Breast epithelium (tissue), 3 donors: ENCODE measurements around the gene PICALM.

Source experiments
- POLR2A ChIP-seq: fragments of 450-650 bp; IDR thresholded peaks from one replicate; pipeline ENCODE4 v1.6.1; 2016; ENCODE audit warnings: antibody characterized with exemption, mild to moderate bottlenecking, moderate library complexity
- POLR2AphosphoS5 ChIP-seq, 3 donors: sonication (generic); formaldehyde crosslinking; IDR thresholded peaks; one replicate each; pipeline ENCODE4 v1.6.1; 2017; ENCODE audit warnings: antibody characterized with exemption in 3 of 3
- TF ChIP-seq, protein P1 (sequence below), 3 donors: fragments of 450-650 bp; IDR thresholded peaks; one replicate each; pipeline ENCODE4 v1.5.1; 2016 to 2017; ENCODE audit warnings: antibody characterized with exemption in 3 of 3, mild to moderate bottlenecking in 3 of 3, moderate library complexity in 3 of 3

DNA sequence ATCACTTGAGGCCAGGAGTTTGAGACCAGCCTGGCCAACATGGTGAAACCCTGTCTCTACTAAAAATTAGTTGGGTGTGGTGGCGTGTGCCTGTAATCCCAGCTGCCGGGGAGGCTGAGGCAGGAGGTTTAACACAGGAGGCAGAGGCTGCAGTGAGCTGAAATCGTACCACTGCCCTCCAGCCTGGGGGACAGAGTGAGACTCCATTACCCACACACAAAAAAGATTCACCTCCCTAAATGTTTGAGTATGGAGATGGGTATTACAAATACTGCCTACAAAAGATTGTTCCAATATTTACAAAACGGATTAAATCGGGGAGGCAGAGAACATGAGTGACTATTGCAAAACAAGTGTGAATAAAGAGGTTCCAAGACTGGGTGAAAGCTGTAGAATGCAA is 98.3 kb downstream of the PICALM start:
- TF ChIP-seq, protein P1, sequence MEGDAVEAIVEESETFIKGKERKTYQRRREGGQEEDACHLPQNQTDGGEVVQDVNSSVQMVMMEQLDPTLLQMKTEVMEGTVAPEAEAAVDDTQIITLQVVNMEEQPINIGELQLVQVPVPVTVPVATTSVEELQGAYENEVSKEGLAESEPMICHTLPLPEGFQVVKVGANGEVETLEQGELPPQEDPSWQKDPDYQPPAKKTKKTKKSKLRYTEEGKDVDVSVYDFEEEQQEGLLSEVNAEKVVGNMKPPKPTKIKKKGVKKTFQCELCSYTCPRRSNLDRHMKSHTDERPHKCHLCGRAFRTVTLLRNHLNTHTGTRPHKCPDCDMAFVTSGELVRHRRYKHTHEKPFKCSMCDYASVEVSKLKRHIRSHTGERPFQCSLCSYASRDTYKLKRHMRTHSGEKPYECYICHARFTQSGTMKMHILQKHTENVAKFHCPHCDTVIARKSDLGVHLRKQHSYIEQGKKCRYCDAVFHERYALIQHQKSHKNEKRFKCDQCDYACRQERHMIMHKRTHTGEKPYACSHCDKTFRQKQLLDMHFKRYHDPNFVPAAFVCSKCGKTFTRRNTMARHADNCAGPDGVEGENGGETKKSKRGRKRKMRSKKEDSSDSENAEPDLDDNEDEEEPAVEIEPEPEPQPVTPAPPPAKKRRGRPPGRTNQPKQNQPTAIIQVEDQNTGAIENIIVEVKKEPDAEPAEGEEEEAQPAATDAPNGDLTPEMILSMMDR (IDR thresholded peaks at IDR 0.05): no peak
- TF ChIP-seq POLR2A (no peak), POLR2AphosphoS5 (IDR thresholded peaks at IDR 0.05) (no peak)
